HG03135 (cell line): Measurements from ENCODE around the gene HIVEP2.
A peak's percentile ranks its signal among the peaks of the same experiment; 100 is the strongest.

Experiments
- ATAC-seq: cut with Tn5 transposase; IDR thresholded peaks from one replicate; pipeline ENCODE4 v1.9.1; 2021; ENCODE audit warnings: mild to moderate bottlenecking, moderate library complexity; ENCODE audit not compliant: unreplicated experiment

The HIVEP2 gene

GRCh38 chr6:142896732-142897131, 48.2 kb downstream of the HIVEP2 start:
- ATAC-seq: no peak

- ATAC-seq: no peak
Observed at GRCh38 chr6:142893088-142893487, 51.9 kb downstream of the HIVEP2 start.

GRCh38 chr6:142892254-142893021, 52.5 kb downstream of the HIVEP2 start:
- ATAC-seq: no peak

- ATAC-seq: no peak
Observed at GRCh38 chr6:142891454-142891853, 53.5 kb downstream of the HIVEP2 start.

DNA sequence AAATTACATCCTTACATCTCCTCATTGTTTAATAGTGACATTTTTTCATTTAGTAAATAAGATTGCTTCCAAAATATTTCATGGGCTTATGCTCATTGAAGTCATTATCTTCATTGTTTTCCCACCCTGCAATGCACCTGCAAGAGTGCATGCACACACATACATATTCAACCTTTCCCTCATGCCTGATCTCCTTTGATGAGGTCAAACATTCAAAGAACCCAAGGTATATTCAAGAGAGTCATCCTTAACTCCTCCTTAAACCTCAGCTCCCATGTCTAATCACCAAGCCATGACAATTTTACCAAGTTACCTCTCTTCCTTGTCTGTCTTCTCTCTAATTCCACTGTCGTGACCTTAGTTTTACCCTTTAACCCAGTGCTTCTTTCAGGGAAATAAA, 56.5 kb downstream of the HIVEP2 start:
- no peak for ATAC-seq

- ATAC-seq: no peak
Observed at GRCh38 chr6:142887517-142887916, 57.5 kb downstream of the HIVEP2 start.

GRCh38 chr6:142886431-142887170, 58.4 kb downstream of the HIVEP2 start:
- ATAC-seq: peak; percentile 74

GRCh38 chr6:142885182-142885867, 59.7 kb downstream of the HIVEP2 start:
- ATAC-seq: peak; percentile 60

DNA sequence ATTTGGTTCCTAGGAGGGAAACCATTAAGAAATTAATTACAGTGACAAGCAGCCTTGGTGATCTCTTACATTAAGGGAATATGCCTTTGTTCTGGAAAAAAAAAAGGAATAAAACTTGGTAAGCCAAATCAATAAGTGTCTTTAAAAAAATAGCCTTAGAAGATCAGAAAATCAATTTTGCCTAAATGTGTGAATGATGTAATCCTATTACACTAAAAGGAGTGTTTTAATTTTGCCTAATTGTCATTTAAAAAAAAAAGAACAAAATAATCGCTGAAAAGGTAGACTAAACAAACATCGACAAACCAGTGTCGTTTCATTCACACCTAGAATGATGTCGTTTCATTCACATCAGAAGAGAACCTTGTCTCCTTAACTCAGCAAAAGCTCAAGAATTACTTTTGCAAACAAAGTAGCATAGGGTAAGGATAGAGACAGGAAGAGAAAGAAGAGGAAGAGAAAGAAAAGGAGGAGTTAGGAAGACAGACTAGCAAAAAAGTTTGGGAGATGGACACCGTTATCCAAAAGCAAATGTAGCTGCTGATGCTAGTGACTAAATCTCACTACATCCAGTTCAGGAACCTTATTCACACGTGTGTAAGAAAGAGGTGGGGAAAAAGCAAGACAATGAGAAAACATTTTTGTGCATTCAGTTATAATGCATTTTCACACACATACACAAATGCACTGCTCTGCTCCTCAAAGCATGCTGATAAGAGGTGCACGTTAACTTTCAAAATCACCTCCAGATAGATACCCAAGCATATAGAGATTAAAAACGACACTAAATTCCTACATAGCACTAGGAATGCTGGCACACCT, 60.6 kb downstream of the HIVEP2 start:
- no peak for ATAC-seq

- no peak for ATAC-seq
Observed at GRCh38 chr6:142883011-142883410, 62.0 kb downstream of the HIVEP2 start.

DNA sequence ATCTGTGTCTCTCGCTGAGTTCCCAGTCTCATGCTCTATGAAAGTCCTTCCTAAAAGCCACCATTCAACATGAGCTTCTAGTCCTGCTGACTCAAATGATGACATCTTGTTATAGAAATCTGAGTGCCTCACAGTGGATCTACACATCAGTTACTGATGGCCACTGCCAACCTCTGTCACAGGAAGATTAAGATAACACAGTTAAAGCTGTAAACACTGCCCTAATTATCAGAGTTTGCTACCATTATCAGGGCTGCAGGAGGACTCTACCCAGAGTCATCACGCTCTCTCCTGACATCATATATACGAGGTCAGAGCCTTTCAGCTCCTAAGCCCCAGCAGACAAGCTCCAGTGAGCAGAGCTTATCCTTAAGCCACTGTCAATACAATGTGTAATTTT, 63.2 kb downstream of the HIVEP2 start:
- ATAC-seq: no peak

DNA sequence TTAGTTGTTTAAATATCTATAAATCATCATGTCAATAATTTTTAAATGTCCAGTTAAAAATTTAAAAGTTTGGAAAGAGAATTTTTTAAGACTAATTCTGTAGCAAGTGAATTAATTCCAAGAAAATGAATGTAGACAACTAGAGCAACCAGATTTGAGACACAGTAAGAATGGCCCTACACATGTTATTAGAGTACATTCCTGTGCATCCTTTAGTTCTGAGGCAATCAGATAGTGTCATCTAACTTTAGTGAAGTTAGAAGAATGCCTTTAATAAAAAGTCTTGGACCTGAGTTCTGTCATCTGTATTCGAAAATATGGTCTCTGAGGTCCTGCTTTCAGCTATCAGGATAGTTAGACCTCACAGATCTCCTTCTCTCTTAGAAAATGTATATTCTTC, 63.7 kb downstream of the HIVEP2 start:
- ATAC-seq: no peak

- no peak for ATAC-seq
Observed at GRCh38 chr6:142880201-142880600, 64.8 kb downstream of the HIVEP2 start.

DNA sequence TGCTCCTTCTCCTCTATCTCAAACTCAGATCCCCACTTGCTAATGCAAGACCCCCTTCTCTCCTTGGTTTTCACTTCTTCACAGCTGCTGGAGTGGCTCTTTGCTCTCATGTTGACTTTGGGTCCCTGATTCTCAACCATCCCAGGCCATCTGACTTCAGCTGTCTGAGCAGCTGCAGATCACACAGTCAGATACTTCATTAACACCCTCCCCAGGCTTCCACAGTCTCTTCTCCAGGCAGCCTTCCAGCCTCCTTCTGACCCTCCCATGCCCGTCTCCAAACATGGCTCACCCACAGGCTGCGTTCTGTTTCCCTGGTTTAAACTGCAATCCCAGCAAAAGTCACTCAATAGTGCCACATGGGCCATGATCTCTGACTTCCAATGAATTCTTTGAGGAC, 65.4 kb downstream of the HIVEP2 start:
- ATAC-seq: no peak

- no peak for ATAC-seq
Observed at GRCh38 chr6:142879076-142879475, 65.9 kb downstream of the HIVEP2 start.

DNA sequence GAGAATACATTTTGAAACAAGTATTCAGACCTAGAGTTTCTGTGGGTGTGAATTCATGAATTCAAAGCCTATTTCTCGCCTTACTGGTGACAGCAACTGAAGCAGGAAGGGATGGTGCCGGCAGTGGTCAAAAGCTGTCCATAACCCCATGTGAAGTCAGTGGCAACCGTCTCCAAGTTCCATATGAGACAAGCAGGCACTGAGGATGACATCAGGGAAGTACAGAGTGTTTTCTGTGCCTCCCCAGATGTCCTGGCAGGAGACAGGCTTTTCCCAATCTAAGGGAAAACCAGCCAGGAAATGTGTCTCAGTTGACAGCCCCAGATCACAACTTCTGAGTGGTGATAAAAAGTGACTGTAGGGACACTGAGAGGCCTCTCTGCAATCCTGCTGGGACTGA, 66.6 kb downstream of the HIVEP2 start:
- ATAC-seq: no peak

GRCh38 chr6:142874676-142875075, 70.3 kb downstream of the HIVEP2 start:
- ATAC-seq: no peak

GRCh38 chr6:142872376-142872775, 72.6 kb downstream of the HIVEP2 start:
- no peak for ATAC-seq

DNA sequence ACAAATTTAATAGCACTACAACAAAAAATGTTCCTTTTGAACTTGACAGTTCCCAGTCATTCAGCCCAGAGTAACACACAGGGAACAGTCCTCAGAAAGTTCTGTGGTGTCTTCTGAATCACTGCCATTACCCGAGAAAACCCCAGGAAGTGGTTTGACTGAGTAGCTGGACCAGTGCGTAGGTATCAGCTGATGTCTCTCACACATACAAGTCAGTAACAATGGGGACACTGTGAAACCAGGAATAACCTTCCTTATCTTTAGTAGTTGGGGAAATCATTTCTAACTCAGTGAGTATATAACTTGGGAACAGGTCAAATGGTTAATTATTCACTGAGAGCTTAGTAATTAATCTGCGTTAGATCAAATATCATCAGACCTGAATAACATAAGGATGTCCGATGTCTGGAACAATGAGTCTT, 73.1 kb downstream of the HIVEP2 start:
- peak; percentile 79 for ATAC-seq

GRCh38 chr6:142870787-142871415, 74.1 kb downstream of the HIVEP2 start:
- ATAC-seq: no peak
